Fibroblast of the aortic adventitia (primary cell): Measurements from ENCODE around the gene RPS14. TPM values are rescaled to one million over a fixed set of nuclear protein-coding genes. Genes with fewer than 3 reads are reported as not detected.

ENCODE experiments used
- DNase-seq: peaks from one replicate; pipeline ENCODE4 v3.0.0-alpha.2; 2010; ENCODE audit warnings: low read depth
- H3K4me3 ChIP-seq: 2 replicates; pipeline ENCODE4 v1.5.1; 2011; ENCODE audit warnings: low read depth, mild to moderate bottlenecking, control low read depth, low read length, moderate library complexity
- total RNA-seq: library from RNA; depleted of rRNA; stranded (reverse); fragments of >200 nt; gene quantifications from 2 replicates; pipeline ENCODE4 v1.2.3, GENCODE V29; 2012; ENCODE audit warnings: low replicate concordance
- TF ChIP-seq, protein P1 (sequence below): IDR thresholded peaks from 2 replicates; pipeline ENCODE4 v1.5.1; 2011; ENCODE audit warnings: mild to moderate bottlenecking, low read length, control low read depth, inconsistent platforms; ENCODE audit not compliant: insufficient read depth

RPS14 gene
- total RNA-seq, 1 donor, result 3,861 TPM

DNA sequence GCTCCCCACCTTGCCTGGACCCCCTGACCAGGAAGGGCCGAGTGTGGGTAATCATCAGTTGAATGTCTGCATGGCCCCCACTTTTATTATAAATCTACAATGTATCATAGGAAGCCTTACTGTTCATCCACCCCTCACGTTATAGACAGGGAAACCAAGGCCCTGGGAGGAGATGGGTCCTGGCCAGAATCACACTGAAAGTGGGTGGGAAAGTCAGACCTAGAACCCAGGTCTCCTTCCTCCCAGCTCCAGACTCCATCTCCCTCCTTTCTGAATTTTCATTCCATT lies 53.9 kb downstream of the RPS14 start:
- DNase-seq, result no peak
- TF ChIP-seq, protein P1, sequence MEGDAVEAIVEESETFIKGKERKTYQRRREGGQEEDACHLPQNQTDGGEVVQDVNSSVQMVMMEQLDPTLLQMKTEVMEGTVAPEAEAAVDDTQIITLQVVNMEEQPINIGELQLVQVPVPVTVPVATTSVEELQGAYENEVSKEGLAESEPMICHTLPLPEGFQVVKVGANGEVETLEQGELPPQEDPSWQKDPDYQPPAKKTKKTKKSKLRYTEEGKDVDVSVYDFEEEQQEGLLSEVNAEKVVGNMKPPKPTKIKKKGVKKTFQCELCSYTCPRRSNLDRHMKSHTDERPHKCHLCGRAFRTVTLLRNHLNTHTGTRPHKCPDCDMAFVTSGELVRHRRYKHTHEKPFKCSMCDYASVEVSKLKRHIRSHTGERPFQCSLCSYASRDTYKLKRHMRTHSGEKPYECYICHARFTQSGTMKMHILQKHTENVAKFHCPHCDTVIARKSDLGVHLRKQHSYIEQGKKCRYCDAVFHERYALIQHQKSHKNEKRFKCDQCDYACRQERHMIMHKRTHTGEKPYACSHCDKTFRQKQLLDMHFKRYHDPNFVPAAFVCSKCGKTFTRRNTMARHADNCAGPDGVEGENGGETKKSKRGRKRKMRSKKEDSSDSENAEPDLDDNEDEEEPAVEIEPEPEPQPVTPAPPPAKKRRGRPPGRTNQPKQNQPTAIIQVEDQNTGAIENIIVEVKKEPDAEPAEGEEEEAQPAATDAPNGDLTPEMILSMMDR, result no peak
- no peak overlapping the region for H3K4me3 ChIP-seq

DNA sequence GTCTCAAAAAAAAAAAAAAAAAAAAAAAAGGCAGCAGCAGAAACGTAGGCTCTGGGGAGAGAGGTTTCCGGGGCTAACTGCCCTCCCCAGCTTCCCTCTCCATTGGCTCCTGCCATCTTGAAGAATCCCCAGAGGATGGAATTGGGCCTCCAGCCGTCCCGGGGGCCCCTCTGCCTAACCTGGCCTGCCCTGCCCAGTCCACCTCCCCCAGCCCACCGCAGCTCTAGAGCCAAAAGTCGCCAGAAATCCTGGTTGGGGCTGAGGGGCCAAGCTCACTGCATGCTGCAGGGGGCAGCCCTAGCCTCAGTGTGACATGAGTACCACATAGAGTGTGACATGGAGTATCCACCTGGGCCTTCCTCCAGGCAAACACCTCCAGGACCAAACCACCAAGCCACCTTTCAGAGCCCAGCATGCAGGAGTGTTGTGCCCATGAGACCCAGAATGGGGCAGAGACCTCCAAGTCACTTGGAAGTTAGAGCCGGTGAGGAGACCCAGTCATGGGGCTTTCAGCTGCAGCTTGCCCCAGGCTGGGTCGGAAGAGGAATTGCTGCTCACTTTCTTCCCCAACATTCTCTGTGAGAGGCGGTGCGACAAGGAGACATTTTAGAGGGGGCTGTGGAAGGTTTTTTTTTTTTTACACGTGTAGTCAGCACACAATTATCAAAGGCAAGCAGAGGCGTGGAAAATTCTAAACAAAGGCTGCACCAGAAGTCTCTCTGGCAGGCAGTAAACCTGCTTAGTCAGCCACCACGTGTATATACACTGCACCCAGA lies 54.4 kb downstream of the RPS14 start:
- DNase-seq, result no peak
- no peak overlapping the region for H3K4me3 ChIP-seq
- TF ChIP-seq, protein P1, result no peak

DNA sequence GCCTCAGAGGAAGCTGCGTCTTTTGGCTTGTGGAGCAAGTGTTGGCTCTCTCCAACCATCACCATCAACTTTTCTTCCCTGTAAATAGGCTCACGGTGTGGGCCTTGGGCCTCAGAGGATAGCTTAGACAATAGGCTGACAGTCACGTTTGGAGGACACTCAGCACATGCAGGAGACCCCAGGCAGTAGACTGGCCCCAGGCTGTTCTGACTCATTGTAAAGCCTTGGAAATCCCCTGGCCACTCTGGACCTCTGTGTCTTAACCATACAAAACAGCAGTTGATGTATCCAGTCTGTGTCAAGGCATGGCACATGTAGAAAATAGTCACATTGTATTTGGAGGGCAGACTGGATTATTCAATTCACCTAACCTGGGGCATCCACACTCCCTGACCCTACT lies 55.4 kb downstream of the RPS14 start:
- TF ChIP-seq, protein P1, result no peak
- no peak overlapping the region for H3K4me3 ChIP-seq
- no peak for DNase-seq

DNA sequence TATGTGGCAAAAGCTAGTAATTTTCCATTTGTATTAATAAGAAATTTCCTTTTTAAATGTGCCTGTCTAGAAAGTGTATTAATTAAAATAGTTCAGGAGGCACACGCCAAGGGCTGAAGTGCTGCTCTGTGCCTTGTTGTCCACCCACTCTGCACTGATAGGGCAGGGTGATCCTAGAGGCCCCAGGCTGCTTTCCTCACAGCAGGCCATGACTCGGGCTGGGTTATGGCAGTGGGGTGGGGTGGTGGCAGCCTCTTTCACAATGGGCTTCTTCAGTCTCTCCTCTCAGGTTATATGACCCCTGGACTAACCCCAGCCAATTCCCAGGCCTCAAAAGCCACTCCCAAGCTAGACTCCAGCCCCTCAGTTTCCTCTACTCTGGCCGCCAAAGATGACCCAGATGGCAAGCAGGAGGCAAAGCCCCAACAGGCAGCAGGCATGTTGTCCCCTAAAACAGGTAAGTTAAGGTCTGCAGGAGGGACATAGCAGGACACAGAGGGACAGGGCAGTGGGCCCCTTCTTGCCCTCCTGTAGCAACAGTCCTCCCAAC lies 56.4 kb downstream of the RPS14 start:
- no peak overlapping the region for H3K4me3 ChIP-seq
- DNase-seq, result no peak

DNA sequence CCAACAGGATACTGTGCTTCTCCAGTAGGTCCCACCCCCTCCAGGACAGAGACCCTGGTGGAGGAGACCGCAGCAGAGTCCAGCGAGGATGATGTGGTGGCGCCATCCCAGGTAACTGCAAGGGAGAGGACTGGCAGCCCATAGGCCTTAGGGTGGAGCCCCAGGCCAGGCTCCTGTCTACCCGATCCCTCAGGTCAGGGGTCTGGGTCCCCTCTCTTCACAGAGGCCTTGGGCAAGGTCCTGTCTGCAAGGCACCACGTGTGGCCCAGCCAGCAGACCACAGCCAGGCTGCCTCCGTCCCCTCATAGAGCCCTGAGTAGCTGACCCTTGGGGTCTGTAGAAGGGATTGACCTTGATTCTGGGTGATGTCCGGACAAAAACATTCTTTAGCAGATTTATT lies 56.9 kb downstream of the RPS14 start:
- no peak for DNase-seq
- H3K4me3 ChIP-seq, result no peak overlapping the region
- TF ChIP-seq, protein P1, result no peak

More for the DNA sequence above, 56.4 kb downstream of the RPS14 start:
- TF ChIP-seq, protein P1, result no peak

Other genes with a start within 250 kb of the RPS14 start
- 0.09 TPM in 1 of 2 replicates, not detected in the other for gene CAMK2A, start 160.0 kb downstream of the RPS14 start, total RNA-seq
- gene ARSI, start 146.8 kb downstream of the RPS14 start, total RNA-seq, result 1.5 and 2.1 TPM in 2 replicates
- 8.3 and 23.1 TPM in 2 replicates for gene TCOF1, start 92.0 kb downstream of the RPS14 start, total RNA-seq
- 0.41 and 1.1 TPM in 2 replicates for gene CD74, start 36.8 kb downstream of the RPS14 start, total RNA-seq
- 36.2 and 39.3 TPM in 2 replicates for gene NDST1, start 58.4 kb upstream of the RPS14 start, total RNA-seq
- gene SYNPO, start 190.9 kb upstream of the RPS14 start, total RNA-seq, result 3.9 and 4.6 TPM in 2 replicates
- gene MYOZ3, start 211.5 kb upstream of the RPS14 start, total RNA-seq, result 0.16 and 0.72 TPM in 2 replicates